ENCODE data around the gene DNPEP.

DNPEP gene

DNA sequence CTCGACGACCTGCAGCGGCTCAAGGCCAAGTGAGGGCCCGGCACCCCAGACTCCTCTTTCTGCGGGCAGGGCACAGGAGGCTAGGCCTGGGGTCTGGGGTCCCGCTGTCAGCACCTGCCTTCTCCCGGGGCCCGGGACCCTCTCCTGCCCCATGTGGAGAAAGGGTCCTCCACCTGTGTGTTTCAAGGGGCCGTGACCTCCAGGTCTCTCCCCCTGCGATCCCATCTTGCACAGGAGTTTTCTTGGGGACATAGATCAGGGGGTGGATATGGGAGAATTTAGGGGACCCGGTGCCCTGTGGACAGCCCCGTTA, 31.3 kb upstream of the DNPEP start (continued):
- TF ChIP-seq, protein P1, sequence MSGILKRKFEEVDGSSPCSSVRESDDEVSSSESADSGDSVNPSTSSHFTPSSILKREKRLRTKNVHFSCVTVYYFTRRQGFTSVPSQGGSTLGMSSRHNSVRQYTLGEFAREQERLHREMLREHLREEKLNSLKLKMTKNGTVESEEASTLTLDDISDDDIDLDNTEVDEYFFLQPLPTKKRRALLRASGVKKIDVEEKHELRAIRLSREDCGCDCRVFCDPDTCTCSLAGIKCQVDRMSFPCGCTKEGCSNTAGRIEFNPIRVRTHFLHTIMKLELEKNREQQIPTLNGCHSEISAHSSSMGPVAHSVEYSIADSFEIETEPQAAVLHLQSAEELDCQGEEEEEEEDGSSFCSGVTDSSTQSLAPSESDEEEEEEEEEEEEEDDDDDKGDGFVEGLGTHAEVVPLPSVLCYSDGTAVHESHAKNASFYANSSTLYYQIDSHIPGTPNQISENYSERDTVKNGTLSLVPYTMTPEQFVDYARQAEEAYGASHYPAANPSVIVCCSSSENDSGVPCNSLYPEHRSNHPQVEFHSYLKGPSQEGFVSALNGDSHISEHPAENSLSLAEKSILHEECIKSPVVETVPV (CRISPR knock-in tag; IDR thresholded peaks at IDR 0.05): no peak
- TF ChIP-seq ZFP30 (CRISPR knock-in tag; IDR thresholded peaks at IDR 0.05): no peak
- no peak for TF ChIP-seq ESRRG (CRISPR knock-in tag; IDR thresholded peaks at IDR 0.05)
- no peak for TF ChIP-seq SNAI2 (CRISPR knock-in tag; IDR thresholded peaks at IDR 0.05)

DNA sequence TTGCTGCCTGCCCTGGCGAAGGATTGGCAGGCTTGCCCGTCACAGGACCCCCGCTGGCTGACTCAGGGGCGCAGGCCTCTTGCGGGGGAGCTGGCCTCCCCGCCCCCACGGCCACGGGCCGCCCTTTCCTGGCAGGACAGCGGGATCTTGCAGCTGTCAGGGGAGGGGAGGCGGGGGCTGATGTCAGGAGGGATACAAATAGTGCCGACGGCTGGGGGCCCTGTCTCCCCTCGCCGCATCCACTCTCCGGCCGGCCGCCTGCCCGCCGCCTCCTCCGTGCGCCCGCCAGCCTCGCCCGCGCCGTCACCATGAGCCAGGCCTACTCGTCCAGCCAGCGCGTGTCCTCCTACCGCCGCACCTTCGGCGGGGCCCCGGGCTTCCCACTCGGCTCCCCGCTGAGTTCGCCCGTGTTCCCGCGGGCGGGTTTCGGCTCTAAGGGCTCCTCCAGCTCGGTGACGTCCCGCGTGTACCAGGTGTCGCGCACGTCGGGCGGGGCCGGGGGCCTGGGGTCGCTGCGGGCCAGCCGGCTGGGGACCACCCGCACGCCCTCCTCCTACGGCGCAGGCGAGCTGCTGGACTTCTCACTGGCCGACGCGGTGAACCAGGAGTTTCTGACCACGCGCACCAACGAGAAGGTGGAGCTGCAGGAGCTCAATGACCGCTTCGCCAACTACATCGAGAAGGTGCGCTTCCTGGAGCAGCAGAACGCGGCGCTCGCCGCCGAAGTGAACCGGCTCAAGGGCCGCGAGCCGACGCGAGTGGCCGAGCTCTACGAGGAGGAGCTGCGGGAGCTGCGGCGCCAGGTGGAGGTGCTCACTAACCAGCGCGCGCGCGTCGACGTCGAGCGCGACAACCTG, 30.7 kb upstream of the DNPEP start, which contains the start of gene DES:
Gene DES, plus strand, starts transcription at position 223 of the 857 bp plus-strand sequence. Its CDS starts 86 bp downstream, at position 309.
- no peak for ATAC-seq
- TF ChIP-seq, protein P2, sequence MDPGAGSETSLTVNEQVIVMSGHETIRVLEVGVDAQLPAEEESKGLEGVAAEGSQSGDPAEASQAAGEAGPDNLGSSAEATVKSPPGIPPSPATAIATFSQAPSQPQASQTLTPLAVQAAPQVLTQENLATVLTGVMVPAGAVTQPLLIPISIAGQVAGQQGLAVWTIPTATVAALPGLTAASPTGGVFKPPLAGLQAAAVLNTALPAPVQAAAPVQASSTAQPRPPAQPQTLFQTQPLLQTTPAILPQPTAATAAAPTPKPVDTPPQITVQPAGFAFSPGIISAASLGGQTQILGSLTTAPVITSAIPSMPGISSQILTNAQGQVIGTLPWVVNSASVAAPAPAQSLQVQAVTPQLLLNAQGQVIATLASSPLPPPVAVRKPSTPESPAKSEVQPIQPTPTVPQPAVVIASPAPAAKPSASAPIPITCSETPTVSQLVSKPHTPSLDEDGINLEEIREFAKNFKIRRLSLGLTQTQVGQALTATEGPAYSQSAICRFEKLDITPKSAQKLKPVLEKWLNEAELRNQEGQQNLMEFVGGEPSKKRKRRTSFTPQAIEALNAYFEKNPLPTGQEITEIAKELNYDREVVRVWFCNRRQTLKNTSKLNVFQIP (CRISPR knock-in tag; IDR thresholded peaks at IDR 0.05; ENCODE audit: borderline replicate concordance, low read depth): no peak
- TF ChIP-seq ZFP3 (CRISPR knock-in tag; IDR thresholded peaks at IDR 0.05) (no peak), CSDC2 (CRISPR knock-in tag; IDR thresholded peaks at IDR 0.05) (no peak), TCF4 (CRISPR knock-in tag; IDR thresholded peaks at IDR 0.05; ENCODE audit: borderline replicate concordance) (no peak), ESRRG (CRISPR knock-in tag; IDR thresholded peaks at IDR 0.05) (no peak), TOX (CRISPR knock-in tag; IDR thresholded peaks at IDR 0.05; ENCODE audit: borderline replicate concordance) (no peak), RARB (CRISPR knock-in tag; IDR thresholded peaks at IDR 0.05) (no peak), PPARA (CRISPR knock-in tag; IDR thresholded peaks at IDR 0.05; ENCODE audit: borderline replicate concordance) (no peak), ZFP30 (CRISPR knock-in tag; IDR thresholded peaks at IDR 0.05) (no peak), ARNTL (CRISPR knock-in tag; IDR thresholded peaks at IDR 0.05; ENCODE audit: borderline replicate concordance, low read depth) (no peak), ISL1 (CRISPR knock-in tag; IDR thresholded peaks at IDR 0.05) (no peak), BACH2 (CRISPR knock-in tag; IDR thresholded peaks at IDR 0.05; ENCODE audit: borderline replicate concordance) (no peak)
- TF ChIP-seq, protein P3, sequence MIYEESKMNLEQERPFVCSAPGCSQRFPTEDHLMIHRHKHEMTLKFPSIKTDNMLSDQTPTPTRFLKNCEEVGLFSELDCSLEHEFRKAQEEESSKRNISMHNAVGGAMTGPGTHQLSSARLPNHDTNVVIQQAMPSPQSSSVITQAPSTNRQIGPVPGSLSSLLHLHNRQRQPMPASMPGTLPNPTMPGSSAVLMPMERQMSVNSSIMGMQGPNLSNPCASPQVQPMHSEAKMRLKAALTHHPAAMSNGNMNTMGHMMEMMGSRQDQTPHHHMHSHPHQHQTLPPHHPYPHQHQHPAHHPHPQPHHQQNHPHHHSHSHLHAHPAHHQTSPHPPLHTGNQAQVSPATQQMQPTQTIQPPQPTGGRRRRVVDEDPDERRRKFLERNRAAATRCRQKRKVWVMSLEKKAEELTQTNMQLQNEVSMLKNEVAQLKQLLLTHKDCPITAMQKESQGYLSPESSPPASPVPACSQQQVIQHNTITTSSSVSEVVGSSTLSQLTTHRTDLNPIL (CRISPR knock-in tag; IDR thresholded peaks at IDR 0.05; ENCODE audit: low read depth): no peak
- TF ChIP-seq, protein P1 (CRISPR knock-in tag; IDR thresholded peaks at IDR 0.05): no peak

DNA sequence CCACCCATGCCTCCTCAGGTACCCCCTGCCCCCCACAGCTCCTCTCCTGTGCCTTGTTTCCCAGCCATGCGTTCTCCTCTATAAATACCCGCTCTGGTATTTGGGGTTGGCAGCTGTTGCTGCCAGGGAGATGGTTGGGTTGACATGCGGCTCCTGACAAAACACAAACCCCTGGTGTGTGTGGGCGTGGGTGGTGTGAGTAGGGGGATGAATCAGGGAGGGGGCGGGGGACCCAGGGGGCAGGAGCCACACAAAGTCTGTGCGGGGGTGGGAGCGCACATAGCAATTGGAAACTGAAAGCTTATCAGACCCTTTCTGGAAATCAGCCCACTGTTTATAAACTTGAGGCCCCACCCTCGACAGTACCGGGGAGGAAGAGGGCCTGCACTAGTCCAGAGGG, 29.7 kb upstream of the DNPEP start:
- ATAC-seq: no peak; the same call in 2 of the 3 replicates
- TF ChIP-seq, protein P3 (CRISPR knock-in tag; IDR thresholded peaks at IDR 0.05; ENCODE audit: low read depth): no peak
- TF ChIP-seq, protein P1 (CRISPR knock-in tag; IDR thresholded peaks at IDR 0.05): no peak
- no peak for TF ChIP-seq ZFP30 (CRISPR knock-in tag; IDR thresholded peaks at IDR 0.05)
- TF ChIP-seq, protein P4, sequence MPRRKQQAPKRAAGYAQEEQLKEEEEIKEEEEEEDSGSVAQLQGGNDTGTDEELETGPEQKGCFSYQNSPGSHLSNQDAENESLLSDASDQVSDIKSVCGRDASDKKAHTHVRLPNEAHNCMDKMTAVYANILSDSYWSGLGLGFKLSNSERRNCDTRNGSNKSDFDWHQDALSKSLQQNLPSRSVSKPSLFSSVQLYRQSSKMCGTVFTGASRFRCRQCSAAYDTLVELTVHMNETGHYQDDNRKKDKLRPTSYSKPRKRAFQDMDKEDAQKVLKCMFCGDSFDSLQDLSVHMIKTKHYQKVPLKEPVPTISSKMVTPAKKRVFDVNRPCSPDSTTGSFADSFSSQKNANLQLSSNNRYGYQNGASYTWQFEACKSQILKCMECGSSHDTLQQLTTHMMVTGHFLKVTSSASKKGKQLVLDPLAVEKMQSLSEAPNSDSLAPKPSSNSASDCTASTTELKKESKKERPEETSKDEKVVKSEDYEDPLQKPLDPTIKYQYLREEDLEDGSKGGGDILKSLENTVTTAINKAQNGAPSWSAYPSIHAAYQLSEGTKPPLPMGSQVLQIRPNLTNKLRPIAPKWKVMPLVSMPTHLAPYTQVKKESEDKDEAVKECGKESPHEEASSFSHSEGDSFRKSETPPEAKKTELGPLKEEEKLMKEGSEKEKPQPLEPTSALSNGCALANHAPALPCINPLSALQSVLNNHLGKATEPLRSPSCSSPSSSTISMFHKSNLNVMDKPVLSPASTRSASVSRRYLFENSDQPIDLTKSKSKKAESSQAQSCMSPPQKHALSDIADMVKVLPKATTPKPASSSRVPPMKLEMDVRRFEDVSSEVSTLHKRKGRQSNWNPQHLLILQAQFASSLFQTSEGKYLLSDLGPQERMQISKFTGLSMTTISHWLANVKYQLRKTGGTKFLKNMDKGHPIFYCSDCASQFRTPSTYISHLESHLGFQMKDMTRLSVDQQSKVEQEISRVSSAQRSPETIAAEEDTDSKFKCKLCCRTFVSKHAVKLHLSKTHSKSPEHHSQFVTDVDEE (CRISPR knock-in tag; IDR thresholded peaks at IDR 0.05): no peak
- no peak for TF ChIP-seq SNAI2 (CRISPR knock-in tag; IDR thresholded peaks at IDR 0.05)
- TF ChIP-seq, protein P2 (CRISPR knock-in tag; IDR thresholded peaks at IDR 0.05; ENCODE audit: borderline replicate concordance, low read depth): no peak
- no peak for TF ChIP-seq OSR1 (CRISPR knock-in tag; IDR thresholded peaks at IDR 0.05)
- TF ChIP-seq ARNTL (CRISPR knock-in tag; IDR thresholded peaks at IDR 0.05; ENCODE audit: borderline replicate concordance, low read depth): no peak
- no peak for TF ChIP-seq TOX (CRISPR knock-in tag; IDR thresholded peaks at IDR 0.05; ENCODE audit: borderline replicate concordance)
- TF ChIP-seq ISL1 (CRISPR knock-in tag; IDR thresholded peaks at IDR 0.05): no peak
- TF ChIP-seq CSDC2 (CRISPR knock-in tag; IDR thresholded peaks at IDR 0.05): no peak

Data from SK-N-SH treated with all-trans-retinoic acid at 6 μM for 48 hours (cell line).